CD4-positive, alpha-beta T cell treated with Interleukin-12 subunit alpha and Interleukin-12 subunit beta, for 1 hour (primary cell): ENCODE results near the gene NANOS2.
"Not testable (repeated sequence)": the region's sequence is repeated elsewhere in the genome, so short reads cannot be mapped to it uniquely, and the experiment has no call there.

Experiments
- DNase-seq: peaks from one replicate; pipeline ENCODE4 v3.0.0-alpha.2; 2020

NANOS2 gene

GRCh38 chr19:45873219-45873772 lies 41.3 kb downstream of the NANOS2 start:
- no peak for DNase-seq

DNA sequence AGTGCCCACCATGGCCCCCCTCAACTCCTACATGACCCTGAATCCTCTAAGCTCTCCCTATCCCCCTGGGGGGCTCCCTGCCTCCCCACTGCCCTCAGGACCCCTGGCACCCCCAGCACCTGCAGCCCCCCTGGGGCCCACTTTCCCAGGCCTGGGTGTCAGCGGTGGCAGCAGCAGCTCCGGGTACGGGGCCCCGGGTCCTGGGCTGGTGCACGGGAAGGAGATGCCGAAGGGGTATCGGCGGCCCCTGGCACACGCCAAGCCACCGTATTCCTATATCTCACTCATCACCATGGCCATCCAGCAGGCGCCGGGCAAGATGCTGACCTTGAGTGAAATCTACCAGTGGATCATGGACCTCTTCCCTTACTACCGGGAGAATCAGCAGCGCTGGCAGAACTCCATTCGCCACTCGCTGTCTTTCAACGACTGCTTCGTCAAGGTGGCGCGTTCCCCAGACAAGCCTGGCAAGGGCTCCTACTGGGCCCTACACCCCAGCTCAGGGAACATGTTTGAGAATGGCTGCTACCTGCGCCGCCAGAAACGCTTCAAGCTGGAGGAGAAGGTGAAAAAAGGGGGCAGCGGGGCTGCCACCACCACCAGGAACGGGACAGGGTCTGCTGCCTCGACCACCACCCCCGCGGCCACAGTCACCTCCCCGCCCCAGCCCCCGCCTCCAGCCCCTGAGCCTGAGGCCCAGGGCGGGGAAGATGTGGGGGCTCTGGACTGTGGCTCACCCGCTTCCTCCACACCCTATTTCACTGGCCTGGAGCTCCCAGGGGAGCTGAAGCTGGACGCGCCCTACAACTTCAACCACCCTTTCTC lies 42.3 kb downstream of the NANOS2 start:
- no peak for DNase-seq

DNA sequence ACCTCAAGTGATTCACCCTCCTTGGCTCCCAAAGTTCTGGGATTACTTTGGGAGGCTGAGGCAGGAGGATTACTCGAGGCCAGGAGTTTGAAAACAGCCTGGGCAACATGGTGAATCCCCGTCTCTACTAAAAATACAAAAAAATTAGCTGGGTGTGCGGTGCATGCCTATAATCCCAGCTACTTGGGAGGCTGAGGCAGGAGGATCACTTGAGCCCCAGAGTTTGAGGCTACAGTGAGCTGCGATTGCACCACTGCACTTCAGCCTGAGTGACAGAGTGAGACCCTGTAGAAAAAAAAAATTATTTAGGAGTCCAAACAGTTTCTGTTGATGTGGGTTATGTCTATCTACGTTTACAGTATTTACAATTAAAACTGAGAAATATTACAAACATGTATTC lies 43.8 kb downstream of the NANOS2 start:
- no peak for DNase-seq

GRCh38 chr19:45867241-45867640 lies 47.3 kb downstream of the NANOS2 start:
- DNase-seq: not testable (repeated sequence)

GRCh38 chr19:45866400-45867176 lies 48.0 kb downstream of the NANOS2 start:
- no peak for DNase-seq

DNA sequence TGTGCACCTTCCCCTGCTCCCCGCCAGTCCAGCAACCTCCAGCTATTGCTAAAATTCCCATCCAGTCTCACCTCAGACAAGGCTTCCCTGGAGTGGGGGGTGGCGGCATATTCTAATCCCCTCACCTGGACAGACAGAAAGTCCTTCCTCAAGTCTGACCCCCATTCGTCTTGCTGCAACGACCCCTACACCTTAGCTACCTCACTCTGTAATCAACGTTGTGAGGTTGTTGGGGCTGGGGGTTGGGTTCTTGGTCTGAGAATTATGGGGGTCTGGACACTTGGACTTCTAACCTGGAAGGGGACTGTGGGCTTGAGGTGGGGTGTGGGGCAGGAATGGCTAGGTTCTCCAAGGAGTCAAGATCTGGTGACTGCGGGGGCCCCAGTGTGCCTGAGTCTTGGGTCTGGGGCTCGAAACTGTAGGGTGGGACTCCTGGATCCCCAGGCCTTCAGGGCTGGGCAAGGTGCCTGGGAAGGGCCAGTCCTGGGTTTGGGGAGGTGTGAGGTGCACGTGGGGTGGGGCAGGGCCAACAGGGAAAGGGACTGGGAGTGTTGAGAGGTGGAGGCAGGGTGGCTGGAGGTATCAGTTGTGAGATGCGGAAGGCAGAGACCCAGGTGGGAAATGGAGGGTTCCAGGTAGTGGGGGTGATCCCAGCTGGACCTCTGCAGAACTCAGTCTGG lies 49.2 kb downstream of the NANOS2 start:
- no peak for DNase-seq

DNA sequence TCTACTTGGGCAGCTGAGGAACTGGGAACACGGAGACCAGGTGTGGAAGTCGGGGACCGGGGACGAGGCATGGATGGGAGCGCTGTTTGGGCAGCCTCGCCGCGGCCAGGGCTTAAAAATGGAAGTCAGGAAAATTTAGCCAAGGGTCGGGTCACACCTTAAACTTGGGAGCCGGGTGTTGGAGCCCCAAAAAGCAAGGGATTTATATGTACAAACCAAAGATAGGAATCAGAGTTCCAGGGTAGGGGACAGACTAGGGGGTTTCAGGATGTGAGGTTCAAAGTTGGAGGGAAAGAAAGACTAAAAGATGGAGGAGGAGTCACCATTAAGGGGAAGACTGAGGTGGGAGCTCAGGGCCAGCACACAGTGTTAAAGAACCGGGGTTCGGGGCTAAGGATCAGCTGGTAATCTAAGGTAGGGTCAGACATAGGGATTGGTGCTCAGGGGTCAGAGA lies 49.9 kb downstream of the NANOS2 start:
- no peak for DNase-seq

- peak; percentile 70 for DNase-seq
These were observed 50.5 kb downstream of the NANOS2 start, which contains the start of gene FOXA3 for GRCh38 chr19:45863840-45864628. Gene FOXA3, plus strand, starts transcription at chr19:45864326. Its CDS starts 131 bp downstream, at chr19:45864457.

DNA sequence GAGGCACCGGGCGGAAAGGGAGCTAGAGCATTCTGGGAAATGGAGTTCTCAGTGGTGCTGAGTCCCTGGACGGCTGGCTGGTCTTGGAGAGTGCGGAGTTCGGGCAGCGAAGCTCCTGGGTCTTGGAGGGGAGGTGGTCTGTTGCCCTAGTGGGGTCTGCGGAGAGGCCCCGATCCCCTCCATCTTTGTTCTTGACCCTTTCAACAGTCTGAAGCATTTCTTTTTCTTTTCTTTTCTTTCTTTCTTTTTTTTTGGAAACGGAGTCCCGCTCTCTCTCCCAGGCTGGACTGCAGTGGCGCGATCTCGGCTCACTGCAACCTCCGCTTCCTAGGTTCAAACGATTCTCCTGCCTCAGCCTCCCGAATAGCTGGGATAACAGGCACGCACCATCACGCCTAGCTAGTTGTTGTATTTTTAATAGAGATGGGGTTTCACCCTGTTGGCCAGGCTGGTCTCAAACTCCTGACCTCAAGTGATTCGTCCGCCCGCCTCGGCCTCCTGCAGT lies 51.2 kb downstream of the NANOS2 start:
- no peak for DNase-seq
